ENCODE measurements around the gene CASK. TPM values are rescaled to one million over a fixed set of nuclear protein-coding genes. Genes with fewer than 3 reads are reported as not detected.

The CASK gene, protein sequence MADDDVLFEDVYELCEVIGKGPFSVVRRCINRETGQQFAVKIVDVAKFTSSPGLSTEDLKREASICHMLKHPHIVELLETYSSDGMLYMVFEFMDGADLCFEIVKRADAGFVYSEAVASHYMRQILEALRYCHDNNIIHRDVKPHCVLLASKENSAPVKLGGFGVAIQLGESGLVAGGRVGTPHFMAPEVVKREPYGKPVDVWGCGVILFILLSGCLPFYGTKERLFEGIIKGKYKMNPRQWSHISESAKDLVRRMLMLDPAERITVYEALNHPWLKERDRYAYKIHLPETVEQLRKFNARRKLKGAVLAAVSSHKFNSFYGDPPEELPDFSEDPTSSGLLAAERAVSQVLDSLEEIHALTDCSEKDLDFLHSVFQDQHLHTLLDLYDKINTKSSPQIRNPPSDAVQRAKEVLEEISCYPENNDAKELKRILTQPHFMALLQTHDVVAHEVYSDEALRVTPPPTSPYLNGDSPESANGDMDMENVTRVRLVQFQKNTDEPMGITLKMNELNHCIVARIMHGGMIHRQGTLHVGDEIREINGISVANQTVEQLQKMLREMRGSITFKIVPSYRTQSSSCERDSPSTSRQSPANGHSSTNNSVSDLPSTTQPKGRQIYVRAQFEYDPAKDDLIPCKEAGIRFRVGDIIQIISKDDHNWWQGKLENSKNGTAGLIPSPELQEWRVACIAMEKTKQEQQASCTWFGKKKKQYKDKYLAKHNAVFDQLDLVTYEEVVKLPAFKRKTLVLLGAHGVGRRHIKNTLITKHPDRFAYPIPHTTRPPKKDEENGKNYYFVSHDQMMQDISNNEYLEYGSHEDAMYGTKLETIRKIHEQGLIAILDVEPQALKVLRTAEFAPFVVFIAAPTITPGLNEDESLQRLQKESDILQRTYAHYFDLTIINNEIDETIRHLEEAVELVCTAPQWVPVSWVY
- 10 to 100 TPM; 18.2 to 20.2 TPM for total RNA-seq

DNA sequence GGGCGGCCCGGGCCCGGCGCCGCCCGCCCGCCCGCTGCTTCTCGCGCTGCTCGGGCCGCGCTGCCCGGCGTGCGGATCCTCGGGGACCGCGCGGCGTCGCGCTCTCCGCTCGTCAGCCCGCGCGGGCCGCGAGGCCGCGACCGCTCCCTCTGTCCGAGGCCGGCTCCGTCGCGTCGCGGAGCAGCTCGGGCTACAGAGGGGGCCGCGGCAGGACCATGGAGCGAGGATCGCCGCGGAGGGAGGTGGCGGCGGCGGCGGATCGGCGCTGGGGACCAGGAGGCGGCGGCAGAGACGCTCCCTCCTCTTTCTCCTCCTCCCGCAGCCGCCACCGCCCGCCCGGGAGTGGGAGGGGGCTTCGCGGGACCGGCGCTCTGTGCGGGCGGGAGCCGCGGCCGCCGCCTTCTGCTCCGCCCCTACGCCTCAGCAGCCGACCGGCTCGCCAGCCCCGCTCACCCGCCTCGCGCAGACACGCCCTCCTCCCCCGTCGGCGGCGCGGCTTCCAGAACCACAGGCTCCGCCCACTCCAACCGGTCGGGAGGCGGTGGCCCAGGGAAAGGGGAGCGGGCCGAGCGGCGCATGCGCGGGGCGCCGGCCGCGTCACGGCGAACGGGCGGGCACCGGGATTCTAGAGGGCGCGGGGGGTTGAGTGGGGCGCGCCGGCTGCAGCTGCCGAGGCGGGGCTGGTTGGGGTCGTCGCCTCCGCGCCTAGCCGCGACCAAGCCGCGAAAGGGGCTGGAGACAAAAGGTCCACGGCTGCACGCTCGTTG is at the start of gene CASK:
CASK (minus strand) TSS at position 344 of the 767 bp plus-strand sequence. CDS start 566 bp downstream, outside the sequence.
- ATAC-seq (peak; percentile 83), DNase-seq (peak; percentile 87)
- H3K27me3 Mint-ChIP-seq: no peaks in the 10 kb centered on the region
- H3K36me3 Mint-ChIP-seq (ENCODE audit: low read depth): no peaks in the 10 kb centered on the region
- peak within 1 kb of the TSS; percentile 96 for H3K4me3 Mint-ChIP-seq
- no peak for TF ChIP-seq CTCF (IDR thresholded peaks at IDR 0.05)
- peaks cover 23% of the 10 kb centered on the region for H3K4me1 Mint-ChIP-seq (ENCODE audit: low read depth)
- no peaks in the 10 kb centered on the region for H3K9me3 Mint-ChIP-seq
- peak within 1 kb of the TSS; percentile 93 for H3K27ac Mint-ChIP-seq
- intact Hi-C loops (cut with micrococcal nuclease): loop anchor here (10.0 kb wide), 1 partner anchor 129 kb away; no protein-coding TSS in a partner anchor
- CTCF ChIA-PET: no interaction called here
- POLR2A ChIA-PET: interaction anchor here (0.6 to 1.0 kb wide), 3 partner anchors 49 to 125 kb away, joined by 3 to 4 read pairs (median 3); no protein-coding TSS in a partner anchor

DNA sequence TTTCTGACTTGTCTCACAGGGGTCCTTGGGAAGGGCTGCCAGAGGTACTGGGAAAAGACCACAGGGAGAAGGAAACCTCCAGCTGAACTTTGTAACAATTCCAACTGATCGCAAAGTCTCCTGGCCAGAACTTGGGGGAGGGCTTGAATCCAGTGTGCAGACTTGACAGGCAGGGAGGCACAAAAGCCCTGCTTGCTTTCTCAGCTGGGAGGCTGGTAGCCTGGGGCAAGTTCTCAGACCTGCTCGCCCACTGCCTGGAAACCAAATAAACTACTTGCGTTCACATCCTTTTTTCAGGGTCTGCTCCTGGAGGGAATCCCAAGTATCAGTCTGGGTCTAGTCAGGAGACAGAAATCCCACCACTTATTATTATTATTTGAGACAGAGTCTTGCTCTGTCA is 48.0 kb upstream of the CASK start:
- H3K4me3 Mint-ChIP-seq: no peak overlapping the region
- no peak for TF ChIP-seq CTCF (IDR thresholded peaks at IDR 0.05)
- no peaks in the 10 kb centered on the region for H3K36me3 Mint-ChIP-seq (ENCODE audit: low read depth)
- intact Hi-C loops (cut with micrococcal nuclease): no loop called here
- H3K27ac Mint-ChIP-seq: no peak overlapping the region
- ChIA-PET CTCF (no interaction called here), POLR2A (no interaction called here)
- no peaks in the 10 kb centered on the region for H3K9me3 Mint-ChIP-seq
- ATAC-seq (no peak), DNase-seq (no peak)
- no peaks in the 10 kb centered on the region for H3K27me3 Mint-ChIP-seq
- H3K4me1 Mint-ChIP-seq (ENCODE audit: low read depth): no peaks in the 10 kb centered on the region

DNA sequence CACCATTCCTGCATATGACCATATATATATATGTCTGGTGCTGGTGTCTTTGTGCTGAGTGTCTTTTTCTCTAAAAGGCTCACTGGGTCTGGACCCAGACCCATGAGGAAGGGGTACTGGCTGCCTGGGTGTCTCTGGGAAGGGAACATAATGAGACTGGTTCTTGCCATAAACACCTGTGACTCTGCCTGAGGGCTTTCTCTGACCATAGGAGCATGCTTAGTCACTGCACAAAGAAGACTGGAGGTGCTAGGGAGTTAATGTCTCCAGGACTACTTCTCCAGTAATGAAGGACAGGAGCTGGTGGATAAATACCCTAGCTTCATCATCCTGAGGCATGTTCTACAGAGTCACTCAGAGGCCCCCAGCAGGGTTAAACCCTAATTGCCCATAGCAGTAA is 47.1 kb upstream of the CASK start:
- H3K9me3 Mint-ChIP-seq: no peaks in the 10 kb centered on the region
- H3K36me3 Mint-ChIP-seq (ENCODE audit: low read depth): no peaks in the 10 kb centered on the region
- TF ChIP-seq CTCF (IDR thresholded peaks at IDR 0.05): no peak
- H3K27me3 Mint-ChIP-seq: no peaks in the 10 kb centered on the region
- H3K4me1 Mint-ChIP-seq (ENCODE audit: low read depth): no peaks in the 10 kb centered on the region
- DNase-seq (no peak), ATAC-seq (no peak)
- no peak overlapping the region for H3K27ac Mint-ChIP-seq
- ChIA-PET POLR2A (no interaction called here), CTCF (no interaction called here)
- no peak overlapping the region for H3K4me3 Mint-ChIP-seq
- intact Hi-C loops (cut with micrococcal nuclease): no loop called here

GRCh38 chrX:41963348-41963747 is 40.0 kb upstream of the CASK start:
- CTCF ChIA-PET: no interaction called here
- POLR2A ChIA-PET: no interaction called here
- H3K36me3 Mint-ChIP-seq (ENCODE audit: low read depth): no peaks in the 10 kb centered on the region
- intact Hi-C loops (cut with micrococcal nuclease): no loop called here
- H3K27me3 Mint-ChIP-seq: no peaks in the 10 kb centered on the region
- no peak for ATAC-seq
- no peak for DNase-seq
- no peaks in the 10 kb centered on the region for H3K9me3 Mint-ChIP-seq
- no peak overlapping the region for H3K27ac Mint-ChIP-seq
- H3K4me1 Mint-ChIP-seq (ENCODE audit: low read depth): peaks cover 6% of the 10 kb centered on the region
- no peak overlapping the region for H3K4me3 Mint-ChIP-seq
- TF ChIP-seq CTCF (IDR thresholded peaks at IDR 0.05): no peak

Data from activated CD8-positive, alpha-beta T cell treated with anti-CD3 and anti-CD28 coated beads for 36 hours (primary cell).